GM23338 (cell line): ENCODE measurements around the gene TYW1B.
"Not testable (repeated sequence)": the region's sequence is repeated elsewhere in the genome, so short reads cannot be mapped to it uniquely, and the experiment has no call there.

Experiments used
- CREB1 ChIP-seq: fragments of 250-450 bp; sonication (Bioruptor Pico); IDR thresholded peaks from 2 replicates; pipeline ENCODE4 v1.5.0; 2020; ENCODE audit warnings: low read depth, mild to moderate bottlenecking, moderate library complexity
- CTCF ChIP-seq, 2 experiments: fragments of 200-600 bp in 1 of 2; sonication (generic) in 1 of 2; conservative IDR thresholded peaks; 2 replicates each; pipeline versions ENCODE4 v1.5.1 to v1.6.1; 2016 to 2017; ENCODE audit warnings: antibody characterized with exemption in 2 of 2, low read depth in 2 of 2, mild to moderate bottlenecking in 2 of 2, moderate library complexity in 1 of 2
- EZH2 ChIP-seq: fragments of 200-600 bp; sonication (generic); IDR thresholded peaks from one replicate; pipeline ENCODE4 v1.8.0; 2017; ENCODE audit warnings: antibody characterized with exemption, mild to moderate bottlenecking, low read depth; ENCODE audit not compliant: unreplicated experiment
- EZH2phosphoT487 ChIP-seq: fragments of 200-600 bp; sonication (generic); IDR thresholded peaks from one replicate; pipeline ENCODE4 v1.8.1; 2018; ENCODE audit warnings: antibody characterized with exemption; ENCODE audit not compliant: unreplicated experiment
- JUNB ChIP-seq: IDR thresholded peaks from one replicate; pipeline ENCODE4 v1.6.1; 2016; ENCODE audit warnings: antibody characterized with exemption; ENCODE audit not compliant: unreplicated experiment
- NANOG ChIP-seq: IDR thresholded peaks from 2 replicates; pipeline ENCODE4 v1.6.1; 2016; ENCODE audit warnings: antibody characterized with exemption, borderline replicate concordance
- POLR2AphosphoS5 ChIP-seq: IDR thresholded peaks from 2 replicates; pipeline ENCODE4 v1.6.1; 2016; ENCODE audit warnings: antibody characterized with exemption, low read depth
- REST ChIP-seq: IDR thresholded peaks from one replicate; pipeline ENCODE4 v1.6.1; 2018; ENCODE audit warnings: antibody characterized with exemption; ENCODE audit not compliant: unreplicated experiment
- STAT1 ChIP-seq: IDR thresholded peaks from one replicate; pipeline ENCODE4 v1.6.1; 2016; ENCODE audit warnings: antibody characterized with exemption; ENCODE audit not compliant: unreplicated experiment
- ZNF114 ChIP-seq: fragments of 250-450 bp; sonication (Bioruptor Pico); IDR thresholded peaks from 2 replicates; pipeline ENCODE4 v1.5.0; 2020; ENCODE audit warnings: mild to moderate bottlenecking, moderate library complexity
- ZNF331 ChIP-seq: fragments of 250-450 bp; sonication (Bioruptor Pico); IDR thresholded peaks from 2 replicates; pipeline ENCODE4 v1.5.0; 2020; ENCODE audit warnings: low read depth, mild to moderate bottlenecking, moderate library complexity
- ZNF462 ChIP-seq: fragments of 250-450 bp; sonication (Bioruptor Pico); IDR thresholded peaks from 2 replicates; pipeline ENCODE4 v1.5.0; 2020; ENCODE audit warnings: mild to moderate bottlenecking, moderate library complexity
- TF ChIP-seq, protein P1 (sequence below): IDR thresholded peaks from 2 replicates; pipeline ENCODE4 v1.6.1; 2016; ENCODE audit warnings: antibody characterized with exemption

GRCh38 chr7:72705693-72706092, 122.3 kb downstream of the TYW1B start:
- not testable (repeated sequence) for TF ChIP-seq CTCF (conservative IDR thresholded peaks at IDR 0.05; ENCODE audit: low read depth in 2 of 2); CREB1 (CRISPR knock-in tag); ZNF331; REST; EZH2phosphoT487; POLR2AphosphoS5; STAT1; EZH2; JUNB; NANOG; ZNF114 (CRISPR knock-in tag); ZNF462 (CRISPR knock-in tag)
- TF ChIP-seq, protein P1, sequence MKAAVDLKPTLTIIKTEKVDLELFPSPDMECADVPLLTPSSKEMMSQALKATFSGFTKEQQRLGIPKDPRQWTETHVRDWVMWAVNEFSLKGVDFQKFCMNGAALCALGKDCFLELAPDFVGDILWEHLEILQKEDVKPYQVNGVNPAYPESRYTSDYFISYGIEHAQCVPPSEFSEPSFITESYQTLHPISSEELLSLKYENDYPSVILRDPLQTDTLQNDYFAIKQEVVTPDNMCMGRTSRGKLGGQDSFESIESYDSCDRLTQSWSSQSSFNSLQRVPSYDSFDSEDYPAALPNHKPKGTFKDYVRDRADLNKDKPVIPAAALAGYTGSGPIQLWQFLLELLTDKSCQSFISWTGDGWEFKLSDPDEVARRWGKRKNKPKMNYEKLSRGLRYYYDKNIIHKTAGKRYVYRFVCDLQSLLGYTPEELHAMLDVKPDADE = not testable (repeated sequence)
